NCI-H2196 treated with DMSO at 0.1 percent for 48 hours (cell line): ENCODE results near the gene TUBGCP6.

ENCODE experiments used
- DNase-seq: peaks from one replicate; lab custom pipeline; 2025; ENCODE audit not compliant: unreplicated experiment; lab: John Stamatoyannopoulos, UW

Gene TUBGCP6

GRCh38 chr22:50244420-50245213 is at the start of gene TUBGCP6:
Gene TUBGCP6 (minus strand): TSS chr22:50245023. CDS start chr22:50244459, 564 bp downstream.
- DNase-seq: peak; percentile 28

- DNase-seq: no peak
Measured at GRCh38 chr22:50294319-50294656, 49.5 kb upstream of the TUBGCP6 start.

- no peak for DNase-seq
Measured at GRCh38 chr22:50293441-50294318, 48.9 kb upstream of the TUBGCP6 start.

- DNase-seq: no peak
Measured at GRCh38 chr22:50292643-50293440, 48.0 kb upstream of the TUBGCP6 start.

- no peak for DNase-seq
Measured at GRCh38 chr22:50289942-50290630, 45.3 kb upstream of the TUBGCP6 start.

GRCh38 chr22:50289151-50289941 is 44.5 kb upstream of the TUBGCP6 start:
- DNase-seq: no peak

GRCh38 chr22:50287731-50288130 is 42.9 kb upstream of the TUBGCP6 start:
- DNase-seq: no peak

- no peak for DNase-seq
Measured at GRCh38 chr22:50286701-50287318, 42.0 kb upstream of the TUBGCP6 start.

- no peak for DNase-seq
Measured at GRCh38 chr22:50286275-50286674, 41.5 kb upstream of the TUBGCP6 start.

GRCh38 chr22:50285568-50286229 is 40.9 kb upstream of the TUBGCP6 start:
- DNase-seq: no peak

GRCh38 chr22:50284479-50284878 is 39.7 kb upstream of the TUBGCP6 start:
- no peak for DNase-seq

GRCh38 chr22:50283821-50284220 is 39.0 kb upstream of the TUBGCP6 start:
- DNase-seq: no peak

GRCh38 chr22:50282361-50283155 is 37.7 kb upstream of the TUBGCP6 start:
- no peak for DNase-seq

GRCh38 chr22:50281957-50282356 is 37.1 kb upstream of the TUBGCP6 start:
- DNase-seq: no peak

- DNase-seq: no peak
Measured at GRCh38 chr22:50281384-50281760, 36.5 kb upstream of the TUBGCP6 start.

- DNase-seq: no peak
Measured at GRCh38 chr22:50280708-50281383, 36.0 kb upstream of the TUBGCP6 start.

- DNase-seq: no peak
Measured at GRCh38 chr22:50280022-50280707, 35.3 kb upstream of the TUBGCP6 start.
